ENCODE results near the gene BDKRB2.

DNA sequence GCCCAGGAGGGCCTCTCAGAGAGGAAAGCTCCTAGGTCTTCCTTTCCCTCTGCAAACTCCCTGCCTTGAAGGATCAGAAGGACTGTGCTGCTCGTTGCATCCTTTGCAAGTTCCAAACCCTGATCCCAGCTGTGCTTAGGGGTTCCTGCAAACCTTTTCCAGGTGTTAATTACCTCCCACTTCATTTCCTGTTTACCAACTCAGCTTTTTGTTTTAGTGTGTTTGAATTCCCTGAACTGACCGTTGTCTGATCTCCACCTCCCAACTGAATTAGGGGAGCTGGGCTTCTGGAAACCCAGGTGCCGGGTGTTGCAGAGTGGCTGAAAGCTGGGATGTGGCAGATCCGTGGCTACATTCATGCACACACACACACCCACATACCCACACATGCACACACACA is 30.8 kb downstream of the BDKRB2 start:
- TF ChIP-seq EZH2 (IDR thresholded peaks at IDR 0.05; ENCODE audit: insufficient read depth, low read length) (no peak), CTCF (IDR thresholded peaks at IDR 0.05; ENCODE audit: insufficient read depth, low read depth, low read length) (no peak)

All from astrocyte (in vitro differentiated cells and primary cell).